ENCODE measurements around the gene INPP5A.

- no peak for TF ChIP-seq CTCF (IDR thresholded peaks at IDR 0.05; ENCODE audit: low read depth, low read length, poor library complexity, severe bottlenecking)
- TF ChIP-seq EZH2phosphoT487 (IDR thresholded peaks at IDR 0.05; ENCODE audit: borderline replicate concordance, low read length) = no peak
Measured at GRCh38 chr10:132799865-132800264, 262.3 kb downstream of the INPP5A start.

Data from DOHH2 (cell line).